GM21526 (cell line): ENCODE results near the gene SLIT3.

Experiments used
- ATAC-seq: cut with Tn5 transposase; IDR thresholded peaks from one replicate; pipeline ENCODE4 v1.9.1; 2021; ENCODE audit warnings: moderate library complexity; ENCODE audit not compliant: unreplicated experiment, low FRiP score

The SLIT3 gene

DNA sequence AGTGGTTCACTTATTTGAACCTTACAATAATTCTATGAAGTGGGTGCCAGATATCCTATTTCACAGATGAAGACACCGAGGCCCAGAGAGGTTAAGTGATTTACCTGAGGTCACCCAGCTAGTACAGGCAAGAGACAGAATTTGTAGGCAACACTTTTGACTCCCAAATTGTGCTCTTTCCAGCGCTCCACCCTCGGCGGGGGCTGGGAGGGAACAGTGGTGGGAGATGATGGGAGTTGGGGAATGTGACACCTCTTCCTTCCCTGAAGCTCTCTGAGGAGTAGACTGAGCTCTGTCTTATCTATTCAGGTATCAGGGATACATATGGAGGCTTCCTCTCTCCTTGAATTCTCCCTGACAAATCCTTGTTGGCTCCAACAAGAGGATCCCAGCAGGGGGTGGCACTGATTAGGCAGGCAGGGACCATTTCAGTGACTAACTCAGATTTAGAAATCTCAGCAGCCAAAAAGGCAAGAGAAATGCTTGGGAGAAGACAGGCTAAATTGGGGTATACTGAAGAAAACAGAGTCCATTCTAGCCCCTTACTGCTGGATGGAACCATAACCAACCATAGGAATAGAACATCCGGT, 626.0 kb downstream of the SLIT3 start:
- no peak for ATAC-seq

DNA sequence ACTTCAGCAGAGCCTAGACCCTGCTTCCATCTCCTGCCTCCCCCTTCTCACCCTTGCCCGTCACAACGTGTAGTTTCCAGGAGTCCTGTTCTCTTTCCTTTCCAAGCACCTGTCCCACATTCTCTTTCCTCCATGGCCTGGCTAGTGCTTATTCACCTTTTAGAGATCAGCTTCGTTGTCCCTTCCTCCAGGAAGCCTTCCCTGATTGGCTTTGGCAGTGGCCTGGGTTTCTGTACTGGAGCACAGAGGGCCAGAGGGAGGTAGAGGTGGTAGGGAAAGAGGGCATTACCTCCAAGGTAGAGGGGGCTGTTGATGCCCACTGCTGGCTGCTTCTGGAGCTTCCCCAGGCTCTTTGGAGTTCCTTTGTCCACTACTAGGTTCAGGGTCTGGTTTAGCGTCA, 628.1 kb downstream of the SLIT3 start:
- no peak for ATAC-seq

DNA sequence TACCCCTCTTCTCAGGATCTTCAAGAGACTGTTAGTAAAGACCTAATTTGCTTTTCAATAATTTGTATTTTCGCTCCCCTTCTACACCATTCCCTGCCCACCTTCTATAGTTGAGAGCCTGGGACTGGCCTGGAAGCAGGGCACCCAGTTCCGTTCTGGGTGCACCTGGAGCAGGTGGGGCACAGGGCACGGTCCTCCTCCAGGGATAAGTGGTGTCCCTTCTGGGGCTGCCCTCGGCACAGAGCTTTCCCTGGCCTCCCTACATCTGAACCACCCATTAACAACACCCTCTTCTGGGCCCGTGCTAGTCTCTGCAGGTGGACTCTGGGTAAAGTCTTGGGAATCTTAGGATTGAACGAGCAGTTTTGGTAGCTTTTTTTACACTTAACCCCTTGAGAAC, 628.9 kb downstream of the SLIT3 start:
- no peak for ATAC-seq

DNA sequence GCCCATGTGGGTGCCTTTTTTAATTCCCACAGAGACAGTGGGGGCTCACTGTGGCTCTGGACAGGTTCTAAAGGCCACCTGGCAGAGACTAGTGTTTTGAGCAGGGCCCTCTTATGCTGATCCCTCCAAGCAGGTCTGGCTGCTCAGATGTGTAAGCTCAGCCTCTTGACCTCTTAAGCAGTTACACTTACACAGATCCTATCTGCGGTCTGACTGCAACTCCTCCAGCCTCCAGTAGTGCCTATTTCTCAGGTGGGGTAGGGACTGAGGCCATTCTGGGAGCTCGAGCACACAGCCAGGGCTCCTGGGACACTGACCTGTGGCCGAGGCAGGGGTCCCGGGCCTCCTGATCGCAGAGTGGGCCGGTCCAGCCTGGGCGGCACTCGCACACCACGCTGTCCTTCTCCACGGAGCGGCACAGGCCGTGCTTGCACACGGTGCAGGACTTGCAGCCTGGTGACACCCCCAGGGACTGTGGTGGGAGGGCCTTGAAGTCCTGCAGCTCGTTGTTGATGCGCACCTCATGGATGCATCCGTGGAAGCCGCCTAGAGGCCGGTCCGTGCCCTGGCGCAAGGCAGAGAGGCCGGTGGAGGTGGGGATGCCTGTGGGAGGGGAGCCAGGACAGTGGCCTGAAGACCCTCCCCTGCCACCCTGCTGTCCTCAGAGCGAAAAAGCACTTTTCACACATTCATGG, 629.9 kb downstream of the SLIT3 start:
- ATAC-seq = no peak

DNA sequence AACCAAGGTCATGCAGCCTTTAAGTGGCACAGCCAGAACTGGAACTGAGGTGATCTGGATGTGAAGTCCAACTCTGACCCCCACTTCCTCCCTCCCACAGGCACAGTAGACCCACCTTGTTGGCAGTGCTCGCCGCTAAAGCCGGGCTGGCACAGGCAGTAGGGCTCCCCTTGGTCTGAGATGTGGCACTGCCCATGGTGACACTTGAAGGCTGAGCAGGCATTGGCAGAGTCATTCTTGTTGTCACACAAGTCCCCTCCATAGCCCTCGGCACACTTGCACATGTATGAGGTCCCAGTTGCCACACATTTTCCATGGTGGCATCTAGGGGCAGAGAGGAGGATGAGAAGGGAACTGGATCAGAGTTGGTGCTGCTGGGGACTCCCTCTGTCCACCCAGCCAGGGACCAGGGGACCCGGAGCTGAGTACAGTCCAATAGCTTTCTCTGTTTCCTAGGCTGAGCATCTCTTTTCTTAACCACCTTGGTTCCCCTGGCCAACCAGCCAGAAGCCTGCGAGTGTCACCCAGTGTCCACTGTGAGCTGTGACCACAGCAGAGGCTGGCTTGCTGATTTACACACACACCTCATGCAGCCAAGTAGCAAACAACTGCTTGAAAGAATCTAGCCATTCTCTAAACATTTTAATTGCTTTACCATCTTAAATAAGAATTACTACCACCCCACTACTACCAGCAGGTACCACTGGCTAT, 631.1 kb downstream of the SLIT3 start:
- ATAC-seq = no peak

DNA sequence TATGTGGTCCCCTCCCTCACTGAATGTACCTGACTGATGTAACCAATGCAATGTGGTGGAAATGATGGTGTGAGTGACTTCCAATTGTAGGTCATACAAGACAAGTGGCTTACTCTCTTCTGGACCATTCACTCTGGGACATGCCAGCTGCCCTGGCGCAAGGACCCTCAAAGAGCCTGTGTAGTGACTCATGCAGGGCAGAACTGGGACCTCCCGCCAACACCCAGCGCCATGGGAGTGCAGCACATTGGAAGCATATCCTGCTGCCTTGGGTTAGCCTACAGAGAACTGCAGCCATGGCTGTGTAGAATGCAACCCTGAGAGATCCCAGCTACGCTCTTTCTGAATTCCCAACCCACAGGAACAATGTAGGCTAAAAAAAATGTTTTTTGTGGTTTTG, 631.8 kb downstream of the SLIT3 start:
- ATAC-seq = no peak

DNA sequence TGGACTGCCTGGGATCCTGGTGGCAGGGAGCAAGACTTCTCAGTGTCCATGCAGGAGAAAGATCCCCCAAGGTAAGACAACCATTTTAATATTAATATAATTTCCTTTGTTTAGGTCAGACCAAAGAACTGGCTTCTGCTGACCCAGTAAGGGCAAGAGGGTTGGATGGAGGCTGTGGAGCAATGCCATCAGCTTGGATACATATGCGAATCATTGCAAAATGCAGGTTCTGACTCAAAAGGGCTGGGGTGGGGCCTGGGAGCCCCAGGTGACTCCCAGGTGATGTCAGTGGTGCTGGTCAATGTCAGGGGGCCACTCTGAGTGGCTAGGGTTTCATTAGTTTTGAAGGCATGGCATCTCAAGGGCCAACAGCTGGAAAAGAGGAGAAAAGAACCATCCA, 632.9 kb downstream of the SLIT3 start:
- no peak for ATAC-seq

DNA sequence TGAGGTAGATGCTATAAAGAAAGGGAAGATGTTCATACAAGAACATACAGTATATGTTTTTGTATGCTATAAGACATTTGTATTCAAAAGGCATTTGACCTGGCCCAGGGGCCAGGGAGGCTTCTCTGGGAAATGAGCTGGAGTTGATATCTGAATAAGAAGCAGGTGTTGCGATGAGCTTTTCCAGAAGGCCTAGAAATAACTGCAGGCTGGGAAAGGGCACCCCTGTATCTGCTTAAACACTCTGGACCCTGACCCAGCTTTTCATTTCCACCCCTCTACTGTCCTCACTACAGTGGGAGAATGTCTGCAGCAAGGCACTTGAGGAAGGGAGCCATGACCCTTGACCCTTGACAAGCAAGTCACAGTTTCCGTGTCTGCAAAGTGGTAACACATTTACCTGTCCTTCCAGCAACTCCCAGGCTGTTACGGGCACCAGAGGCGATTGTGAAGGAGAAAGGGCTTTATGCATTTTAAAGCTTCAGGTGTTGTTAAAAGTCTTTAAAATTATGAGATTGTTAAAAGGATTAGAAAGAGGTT, 633.6 kb downstream of the SLIT3 start:
- ATAC-seq = no peak

DNA sequence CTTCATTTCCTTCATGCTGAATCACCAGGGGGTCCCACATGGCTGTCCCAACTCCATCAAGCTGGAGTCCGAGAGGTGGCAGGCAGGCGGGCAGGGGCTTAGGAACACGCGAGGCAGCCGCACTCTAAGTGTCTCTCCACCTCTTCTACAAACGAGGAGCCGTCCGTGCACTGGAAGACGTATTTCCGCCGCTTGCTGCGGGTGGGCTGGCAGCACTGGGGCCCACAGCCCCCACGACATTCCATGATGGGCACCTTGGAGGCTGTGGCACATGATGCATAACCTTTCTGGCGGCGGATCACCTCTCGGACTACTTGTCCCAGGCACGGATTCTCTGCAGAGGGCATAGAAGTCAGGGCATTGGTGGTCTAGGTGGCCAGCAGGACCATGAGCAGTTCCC, 634.6 kb downstream of the SLIT3 start:
- ATAC-seq = no peak

DNA sequence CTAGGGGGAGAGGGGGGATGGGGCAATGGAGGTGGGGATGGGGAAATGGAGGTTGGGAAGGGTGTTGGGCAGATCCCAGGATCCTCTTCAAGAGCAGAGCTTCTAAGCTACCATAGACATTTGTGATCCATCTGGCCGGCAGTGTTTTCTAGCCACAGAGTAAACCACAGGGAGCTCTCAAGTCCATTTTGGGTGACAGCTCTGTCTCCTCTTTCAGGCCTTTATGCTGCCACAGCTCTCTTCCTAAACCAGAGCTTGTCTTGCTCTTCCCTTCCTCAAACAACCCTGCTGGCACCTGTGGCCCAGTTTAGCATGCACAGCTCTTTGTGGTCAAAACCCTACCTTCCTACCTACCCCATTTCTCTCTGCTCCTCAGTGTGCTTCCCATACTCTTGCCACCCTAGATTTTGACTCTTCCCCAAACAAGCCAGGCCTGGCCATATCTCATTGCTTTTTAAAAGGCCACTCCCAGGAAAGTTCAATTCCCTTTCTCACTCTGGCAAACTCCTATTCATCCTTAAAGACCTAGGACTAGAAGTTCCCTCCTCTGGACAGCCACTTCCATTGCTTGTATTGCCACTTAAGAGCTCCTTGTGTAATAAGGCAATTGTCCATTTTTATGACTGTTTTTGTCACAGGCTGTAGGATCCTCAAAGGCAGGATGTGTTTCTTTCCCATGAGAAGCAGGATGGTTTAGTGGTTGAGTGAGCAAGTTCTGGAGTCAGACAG, 637.5 kb downstream of the SLIT3 start:
- ATAC-seq = no peak

DNA sequence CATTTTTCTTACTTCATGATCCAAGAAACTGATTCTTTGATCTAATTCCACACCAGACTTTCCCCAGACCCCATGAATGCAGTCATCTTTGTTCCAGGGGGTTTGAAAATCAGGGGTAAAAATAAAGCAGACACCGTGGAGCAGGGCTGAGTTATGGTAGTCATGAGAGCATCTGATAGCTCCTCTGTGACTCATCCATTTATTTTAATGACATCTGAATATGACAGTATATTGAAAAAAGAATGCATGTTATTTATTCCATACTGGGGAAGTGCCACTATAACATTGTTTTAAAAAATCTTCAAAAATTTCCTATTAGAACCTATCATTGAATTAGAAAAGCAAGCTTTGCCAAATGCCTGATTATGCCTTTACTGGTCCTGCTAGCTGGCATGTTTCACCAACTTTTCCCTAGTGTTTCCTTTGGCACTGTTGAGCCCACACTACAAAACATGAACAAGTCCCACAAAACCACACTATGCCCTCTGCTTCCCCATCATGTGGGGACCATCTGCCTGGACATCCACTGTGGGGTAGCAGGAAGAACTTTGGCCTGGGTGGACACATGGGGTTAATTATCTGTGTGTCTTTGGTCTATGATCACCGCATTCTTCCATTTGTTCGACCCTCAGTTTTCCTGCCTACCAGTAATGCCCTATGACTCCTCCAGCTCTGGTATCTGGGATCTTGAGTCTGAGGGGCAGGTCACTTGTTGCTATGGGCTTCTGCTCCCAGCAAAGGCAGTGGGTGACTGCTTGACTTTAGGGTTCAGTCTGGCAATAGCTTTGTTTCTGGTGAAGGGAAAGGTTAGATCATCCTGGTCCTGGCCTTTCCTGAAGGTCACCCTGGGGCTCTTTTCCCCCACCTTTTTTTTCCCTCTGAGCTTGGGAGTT, 639.1 kb downstream of the SLIT3 start:
- no peak for ATAC-seq

DNA sequence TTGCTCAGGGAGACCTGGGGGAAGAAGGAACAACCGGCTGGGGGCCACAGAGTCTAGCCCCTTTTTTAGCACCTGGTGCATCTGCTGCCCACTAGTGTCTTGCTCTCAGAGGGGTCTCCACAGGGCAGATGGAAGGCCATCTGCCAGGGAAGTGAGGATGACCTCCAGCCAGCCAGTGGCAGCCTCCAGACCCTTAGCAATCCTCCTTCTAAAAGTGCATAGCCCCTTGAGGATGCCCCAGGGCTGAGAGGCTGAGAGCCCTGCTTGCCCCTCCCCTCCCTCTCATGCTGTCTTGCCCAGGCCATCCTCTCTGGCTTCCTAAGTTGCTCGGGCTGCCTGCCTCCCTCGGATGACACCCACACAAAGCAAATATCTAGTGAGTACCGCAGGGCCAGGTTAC, 640.2 kb downstream of the SLIT3 start:
- no peak for ATAC-seq

DNA sequence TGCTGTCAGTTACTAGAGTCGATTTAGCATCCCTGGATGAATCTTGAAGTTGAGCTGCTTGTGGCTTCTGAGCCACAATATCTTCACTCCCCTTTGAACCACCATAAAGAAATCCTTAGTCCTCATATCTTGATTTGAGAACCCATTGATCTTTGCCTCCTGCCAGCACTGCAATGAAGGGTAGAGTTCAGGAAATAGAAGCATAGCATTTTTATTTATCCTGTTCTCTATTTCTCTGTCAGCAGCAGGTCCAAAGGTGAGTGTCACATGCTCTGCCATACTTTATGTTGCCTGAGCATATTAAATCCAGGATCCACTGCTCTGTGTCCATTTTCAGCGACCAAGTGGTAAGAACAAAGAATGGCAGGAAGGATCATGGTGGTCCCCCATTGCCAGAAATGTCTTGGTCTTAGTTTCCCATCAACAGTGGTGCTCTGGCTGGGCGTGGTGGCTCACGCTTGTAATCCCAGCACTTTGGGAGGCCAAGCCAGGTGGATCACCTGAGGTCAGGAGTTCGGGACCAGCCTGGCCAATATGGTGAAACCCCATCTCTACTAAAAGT, 641.6 kb downstream of the SLIT3 start:
- no peak for ATAC-seq

DNA sequence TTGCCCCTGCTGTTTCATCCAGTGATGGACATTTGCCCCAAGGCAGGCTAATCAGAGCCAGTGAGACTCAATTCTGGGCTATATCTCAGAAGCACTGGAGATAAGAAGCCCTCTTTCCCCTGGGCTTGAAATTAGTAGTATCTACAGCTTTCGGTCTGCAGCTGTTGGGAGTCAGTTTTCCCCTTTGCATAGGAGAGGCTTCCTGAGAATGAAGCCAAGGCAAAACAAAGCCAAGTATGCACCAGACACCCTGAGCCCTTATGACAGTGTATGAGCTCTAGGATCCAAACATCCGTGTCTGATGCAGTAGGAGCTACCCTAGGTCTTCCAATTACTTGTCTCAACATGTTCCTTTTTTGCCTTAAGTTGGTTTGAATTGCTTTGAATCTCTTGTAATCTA, 642.5 kb downstream of the SLIT3 start:
- no peak for ATAC-seq

DNA sequence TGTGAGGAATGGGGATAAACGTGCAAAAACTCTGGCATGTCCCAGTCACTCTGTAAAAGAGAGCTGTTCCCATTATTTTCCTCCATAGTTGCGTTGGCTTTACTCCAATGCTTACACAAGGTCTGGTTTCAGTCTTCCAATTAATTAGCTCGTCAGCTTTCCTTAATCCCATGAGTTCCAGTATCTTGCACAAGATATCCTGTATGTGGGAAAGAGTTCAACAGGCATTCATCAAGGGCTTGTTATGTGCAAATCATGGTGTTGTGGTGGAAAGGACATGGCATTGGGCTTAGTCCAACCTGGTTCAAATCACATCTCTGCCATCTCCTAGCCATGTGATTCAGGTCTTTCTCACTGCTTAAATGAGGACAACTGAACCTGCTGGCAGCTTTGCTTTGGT, 644.3 kb downstream of the SLIT3 start:
- ATAC-seq = no peak

DNA sequence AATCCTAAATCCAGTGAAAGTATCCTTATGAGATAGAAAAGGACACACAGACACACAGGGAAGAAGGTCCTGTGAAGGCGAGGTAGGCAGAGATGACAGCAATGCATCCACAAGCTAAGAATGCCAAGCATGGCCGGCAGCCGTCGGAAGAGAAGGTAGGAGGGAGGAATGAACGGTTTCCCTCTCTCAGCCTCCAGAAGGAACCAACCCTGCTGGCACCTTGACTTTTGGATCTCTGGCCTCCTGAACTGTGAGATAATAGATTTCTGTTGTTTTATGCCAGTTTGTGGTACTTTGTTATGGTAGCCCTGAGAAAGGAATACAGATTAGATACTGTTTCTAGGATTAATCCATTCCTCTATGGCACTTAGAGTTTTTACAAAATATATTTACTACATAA, 645.6 kb downstream of the SLIT3 start:
- ATAC-seq = no peak

DNA sequence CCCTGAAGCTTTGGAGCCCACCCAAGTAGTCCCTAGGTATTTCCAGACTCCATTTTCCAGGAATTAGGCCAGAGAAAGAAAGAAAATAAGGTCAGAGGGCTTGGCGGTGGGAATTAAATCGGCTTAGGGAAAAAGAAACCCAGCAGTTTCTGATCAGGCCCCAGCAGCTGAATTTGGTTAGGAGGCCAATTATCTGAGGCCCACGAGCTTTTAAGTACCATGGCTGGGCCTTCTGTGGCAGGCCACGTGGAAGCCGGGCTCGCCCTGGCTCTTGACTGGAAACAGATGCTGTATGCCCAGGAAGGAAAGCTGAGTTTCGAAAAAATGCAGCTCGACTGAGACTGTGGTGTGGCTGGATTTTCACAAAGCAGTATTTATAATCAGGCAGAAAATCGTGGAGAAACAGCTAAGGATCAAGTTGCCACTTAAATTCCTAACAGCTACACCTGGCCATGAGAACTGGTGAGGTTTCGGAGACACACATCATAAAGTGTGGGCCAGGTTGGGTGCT, 646.7 kb downstream of the SLIT3 start:
- no peak for ATAC-seq

DNA sequence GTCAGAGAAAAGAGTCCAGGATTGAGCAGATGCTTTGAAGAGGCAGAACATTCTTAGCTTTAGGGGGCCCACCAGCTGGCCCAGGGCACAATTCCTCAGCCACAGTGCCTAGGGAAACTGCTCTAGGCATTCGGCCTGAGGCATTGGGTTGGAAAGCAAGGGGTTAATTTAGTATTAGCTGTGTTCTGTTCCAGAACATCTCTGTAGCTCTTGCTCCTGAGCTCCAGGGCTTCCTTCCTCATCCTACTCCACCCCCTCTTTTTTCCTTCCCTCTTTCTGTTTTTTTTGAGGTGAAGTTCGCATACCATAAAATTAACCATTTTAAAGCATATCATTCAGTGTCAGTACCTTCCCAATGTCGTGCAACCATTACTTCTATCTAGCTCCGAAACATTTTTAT, 647.3 kb downstream of the SLIT3 start:
- ATAC-seq = no peak

DNA sequence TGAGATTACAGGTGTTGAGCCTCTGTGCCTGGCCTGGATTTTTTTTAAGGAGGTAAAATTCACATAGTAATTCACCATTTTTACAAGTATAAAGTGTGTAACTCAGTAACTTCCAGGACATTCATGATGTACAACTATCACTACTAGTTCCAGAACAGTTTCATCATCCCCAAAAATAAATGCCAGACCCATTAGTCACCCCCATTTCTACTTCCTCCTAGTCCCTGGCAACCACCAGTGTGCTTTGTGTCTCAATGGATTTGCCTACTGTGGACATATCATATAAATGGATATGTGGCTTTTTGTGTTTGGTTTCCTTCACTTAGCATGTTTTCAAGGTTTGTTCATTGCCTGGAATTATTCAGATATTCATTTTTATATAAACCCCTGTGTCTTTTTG, 649.3 kb downstream of the SLIT3 start:
- no peak for ATAC-seq

DNA sequence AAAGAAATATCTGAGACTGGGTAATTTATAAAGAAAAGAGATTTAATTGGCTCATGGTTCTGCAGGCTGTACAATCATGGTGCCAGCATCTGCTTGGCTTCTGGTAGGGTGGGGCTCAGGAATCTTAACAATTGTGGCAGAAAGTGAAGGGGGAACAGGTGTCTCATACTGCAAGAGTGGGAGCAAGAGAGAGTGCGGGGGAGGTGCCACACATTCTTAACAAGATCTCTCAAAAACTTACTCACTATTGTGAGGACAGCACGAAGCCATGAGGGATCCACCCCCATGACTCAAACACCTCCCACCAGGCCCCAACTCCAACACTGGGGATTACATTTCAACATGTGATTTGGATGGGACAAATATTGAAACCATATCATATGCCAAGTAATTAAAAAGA, 651.6 kb downstream of the SLIT3 start:
- ATAC-seq = no peak
